Liver (tissue), 9 donors: Measurements from ENCODE around the gene FARP1. TPM values are rescaled to one million over a fixed set of nuclear protein-coding genes. Genes with fewer than 3 reads are reported as not detected.

ENCODE experiments used
- DNase-seq: peaks from one replicate; pipeline ENCODE4 v3.0.0-alpha.2; 2017; ENCODE audit warnings: low spot score
- H3K27ac ChIP-seq, 2 donors: one replicate each; pipeline ENCODE4 v1.7.0; 2013; ENCODE audit warnings: inconsistent platforms in 2 of 2, low read length in 2 of 2, control low read depth in 1 of 2, low read depth in 1 of 2, mild to moderate bottlenecking in 1 of 2
- H3K27me3 ChIP-seq, 4 donors: one replicate each; pipeline versions ENCODE4 v1.6.1 to v1.7.0; 2013; ENCODE audit warnings: low read length in 3 of 4, inconsistent platforms in 1 of 4, mild to moderate bottlenecking in 1 of 4, moderate library complexity in 1 of 4; ENCODE audit not compliant: control insufficient read depth in 4 of 4, insufficient read depth in 4 of 4
- H3K36me3 ChIP-seq, 4 donors: one replicate each; pipeline versions ENCODE4 v1.6.1 to v1.7.0; 2013; ENCODE audit warnings: low read length in 3 of 4, mild to moderate bottlenecking in 3 of 4, low read depth in 1 of 4, moderate library complexity in 1 of 4; ENCODE audit not compliant: control insufficient read depth in 4 of 4, insufficient read depth in 3 of 4
- H3K4me1 ChIP-seq, 4 donors: one replicate each; pipeline versions ENCODE4 v1.6.1 to v1.7.0; 2013; ENCODE audit warnings: low read length in 3 of 4, mild to moderate bottlenecking in 3 of 4, moderate library complexity in 1 of 4; ENCODE audit not compliant: control insufficient read depth in 4 of 4, insufficient read depth in 4 of 4
- H3K4me3 ChIP-seq, 3 donors: one replicate each; pipeline versions ENCODE4 v1.6.1 to v1.7.0; 2013; ENCODE audit warnings: low read length in 3 of 3, control low read depth in 1 of 3, low read depth in 1 of 3, mild to moderate bottlenecking in 1 of 3
- H3K9ac ChIP-seq, 2 donors: one replicate each; pipeline ENCODE4 v1.7.0; 2013; ENCODE audit warnings: low read length in 2 of 2, mild to moderate bottlenecking in 2 of 2, moderate library complexity in 2 of 2, control low read depth in 1 of 2, low read depth in 1 of 2
- H3K9me3 ChIP-seq, 4 donors: one replicate each; pipeline versions ENCODE4 v1.6.1 to v1.7.0; 2013; ENCODE audit warnings: low read length in 3 of 4; ENCODE audit not compliant: control insufficient read depth in 4 of 4
- EGR1 ChIP-seq, 2 donors: IDR thresholded peaks; 2 replicates each; pipeline ENCODE4 v1.6.1; 2016 to 2018; ENCODE audit warnings: antibody characterized with exemption in 2 of 2, low read depth in 2 of 2
- FOXA1 ChIP-seq: IDR thresholded peaks from 2 replicates; pipeline ENCODE4 v1.6.1; 2016; ENCODE audit warnings: antibody characterized with exemption
- FOXA2 ChIP-seq: IDR thresholded peaks from 2 replicates; pipeline ENCODE4 v1.6.1; 2016; ENCODE audit warnings: antibody characterized with exemption
- GABPA ChIP-seq, 2 donors: IDR thresholded peaks in 1 of 2; conservative IDR thresholded peaks in 1 of 2; 2 replicates each; pipeline ENCODE4 v1.6.1; 2016; ENCODE audit warnings: antibody characterized with exemption in 2 of 2, mild to moderate bottlenecking in 1 of 2, moderate library complexity in 1 of 2
- HNF4A ChIP-seq, 2 donors: conservative IDR thresholded peaks; 2 replicates each; pipeline ENCODE4 v1.6.1; 2016; ENCODE audit warnings: antibody characterized with exemption in 2 of 2, mild to moderate bottlenecking in 2 of 2
- HNF4G ChIP-seq: IDR thresholded peaks from 2 replicates; pipeline ENCODE4 v1.6.1; 2016; ENCODE audit warnings: antibody characterized with exemption
- JUND ChIP-seq, 2 donors: IDR thresholded peaks; 2 replicates each; pipeline ENCODE4 v1.6.1; 2016; ENCODE audit warnings: antibody characterized with exemption in 2 of 2
- NR2F2 ChIP-seq: IDR thresholded peaks from 2 replicates; pipeline ENCODE4 v1.6.1; 2016; ENCODE audit warnings: antibody characterized with exemption
- RAD21 ChIP-seq, 2 donors: IDR thresholded peaks; 2 replicates each; pipeline ENCODE4 v1.6.1; 2016; ENCODE audit warnings: antibody characterized with exemption in 2 of 2, mild to moderate bottlenecking in 2 of 2
- RXRA ChIP-seq, 2 donors: IDR thresholded peaks; 2 replicates each; pipeline ENCODE4 v1.6.1; 2017 to 2018; ENCODE audit warnings: antibody characterized with exemption in 2 of 2, mild to moderate bottlenecking in 1 of 2
- SP1 ChIP-seq: IDR thresholded peaks from 2 replicates; pipeline ENCODE4 v1.6.1; 2018; ENCODE audit warnings: antibody characterized with exemption, mild to moderate bottlenecking
- TAF1 ChIP-seq: conservative IDR thresholded peaks from 2 replicates; pipeline ENCODE4 v1.6.1; 2016; ENCODE audit warnings: antibody characterized with exemption, mild to moderate bottlenecking
- YY1 ChIP-seq: IDR thresholded peaks from 2 replicates; pipeline ENCODE4 v1.6.1; 2016; ENCODE audit warnings: antibody characterized with exemption, mild to moderate bottlenecking
- WGBS: extraction: QIAGEN DNeasy Blood & Tissue Kit; methylation state at CpG from one replicate; pipeline ENCODE4 v1.1.7; 2013; 5-methylcytosine and 5-hydroxymethylcytosine counted together
- polyA plus RNA-seq, 2 donors: library from polyadenylated mRNA; stranded (reverse) in 1 of 2; unstranded in 1 of 2; fragments of 200-250 nt in 1 of 2; fragments of >200 nt in 1 of 2; fragmentation: Nextera tagmentation in 1 of 2; extraction: Ambion mirVana in 1 of 2; gene quantifications; one replicate each; pipeline versions ENCODE4 v1.2.1 to v1.2.3, GENCODE V29; 2013 to 2015
- total RNA-seq, 2 donors: library from RNA; depleted of rRNA; stranded (reverse); fragments of >200 nt; gene quantifications; one replicate each; pipeline ENCODE4 v1.2.3, GENCODE V29; 2014
- TF ChIP-seq, protein P1 (sequence below): IDR thresholded peaks from 2 replicates; pipeline ENCODE4 v1.6.1; 2016; ENCODE audit warnings: antibody characterized with exemption
- TF ChIP-seq, protein P2 (sequence below): IDR thresholded peaks from 2 replicates; pipeline ENCODE4 v1.6.1; 2016; ENCODE audit warnings: antibody characterized with exemption, mild to moderate bottlenecking
- TF ChIP-seq, protein P3 (sequence below): IDR thresholded peaks from 2 replicates; pipeline ENCODE4 v1.6.1; 2016; ENCODE audit warnings: antibody characterized with exemption
- donor health status: healthy.
- donor health status: healthy.
- donor health status: healthy.
- donor health status: healthy.
- donor health status: healthy.

The FARP1 gene
- total and polyA plus RNA-seq, 4 donors = 28.4 to 62.6 (median 39.8) TPM

DNA sequence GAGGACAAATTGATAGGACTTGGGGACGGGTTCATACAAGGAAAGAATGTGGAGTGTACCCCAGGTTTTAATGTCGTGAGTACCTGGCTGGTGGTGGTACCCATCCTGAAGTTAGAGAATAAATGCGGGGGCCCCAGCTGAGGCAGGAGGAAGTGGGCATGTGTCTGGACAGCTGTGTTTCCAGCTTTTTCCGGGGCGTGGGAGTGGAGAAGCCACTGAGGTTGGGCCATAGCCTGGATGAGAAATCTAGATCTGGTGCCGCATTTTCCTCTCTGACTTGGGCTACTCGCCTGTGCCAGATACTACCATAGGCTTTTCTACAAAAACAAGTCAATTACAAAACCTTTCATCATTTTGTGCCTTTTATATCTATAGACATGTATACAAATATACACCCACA, 286.6 kb downstream of the FARP1 start:
- Histone ChIP-seq H3K9ac (no peak overlapping the region), H3K27ac (no peak overlapping the region), H3K27me3 (no peaks in the 10 kb centered on the region), H3K9me3 (no peaks in the 10 kb centered on the region), H3K4me1 (peaks cover 0 to 7% (median 2%) of the 10 kb centered on the region in 4 donors), H3K36me3 (peaks cover 0 to 40% (median 19%) of the 10 kb centered on the region in 4 donors), H3K4me3 (no peak overlapping the region)
- no peak for TF ChIP-seq TAF1
- TF ChIP-seq NR2F2 = no peak
- TF ChIP-seq, protein P1, sequence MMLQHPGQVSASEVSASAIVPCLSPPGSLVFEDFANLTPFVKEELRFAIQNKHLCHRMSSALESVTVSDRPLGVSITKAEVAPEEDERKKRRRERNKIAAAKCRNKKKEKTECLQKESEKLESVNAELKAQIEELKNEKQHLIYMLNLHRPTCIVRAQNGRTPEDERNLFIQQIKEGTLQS = no peak
- TF ChIP-seq, protein P2, sequence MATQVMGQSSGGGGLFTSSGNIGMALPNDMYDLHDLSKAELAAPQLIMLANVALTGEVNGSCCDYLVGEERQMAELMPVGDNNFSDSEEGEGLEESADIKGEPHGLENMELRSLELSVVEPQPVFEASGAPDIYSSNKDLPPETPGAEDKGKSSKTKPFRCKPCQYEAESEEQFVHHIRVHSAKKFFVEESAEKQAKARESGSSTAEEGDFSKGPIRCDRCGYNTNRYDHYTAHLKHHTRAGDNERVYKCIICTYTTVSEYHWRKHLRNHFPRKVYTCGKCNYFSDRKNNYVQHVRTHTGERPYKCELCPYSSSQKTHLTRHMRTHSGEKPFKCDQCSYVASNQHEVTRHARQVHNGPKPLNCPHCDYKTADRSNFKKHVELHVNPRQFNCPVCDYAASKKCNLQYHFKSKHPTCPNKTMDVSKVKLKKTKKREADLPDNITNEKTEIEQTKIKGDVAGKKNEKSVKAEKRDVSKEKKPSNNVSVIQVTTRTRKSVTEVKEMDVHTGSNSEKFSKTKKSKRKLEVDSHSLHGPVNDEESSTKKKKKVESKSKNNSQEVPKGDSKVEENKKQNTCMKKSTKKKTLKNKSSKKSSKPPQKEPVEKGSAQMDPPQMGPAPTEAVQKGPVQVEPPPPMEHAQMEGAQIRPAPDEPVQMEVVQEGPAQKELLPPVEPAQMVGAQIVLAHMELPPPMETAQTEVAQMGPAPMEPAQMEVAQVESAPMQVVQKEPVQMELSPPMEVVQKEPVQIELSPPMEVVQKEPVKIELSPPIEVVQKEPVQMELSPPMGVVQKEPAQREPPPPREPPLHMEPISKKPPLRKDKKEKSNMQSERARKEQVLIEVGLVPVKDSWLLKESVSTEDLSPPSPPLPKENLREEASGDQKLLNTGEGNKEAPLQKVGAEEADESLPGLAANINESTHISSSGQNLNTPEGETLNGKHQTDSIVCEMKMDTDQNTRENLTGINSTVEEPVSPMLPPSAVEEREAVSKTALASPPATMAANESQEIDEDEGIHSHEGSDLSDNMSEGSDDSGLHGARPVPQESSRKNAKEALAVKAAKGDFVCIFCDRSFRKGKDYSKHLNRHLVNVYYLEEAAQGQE = no peak
- no peak for TF ChIP-seq HNF4G
- no peak for TF ChIP-seq FOXA2
- TF ChIP-seq FOXA1 = no peak
- TF ChIP-seq RXRA (IDR thresholded peaks at IDR 0.05) = no peak
- TF ChIP-seq EGR1 (IDR thresholded peaks at IDR 0.05; ENCODE audit: low read depth in 2 of 2) = no peak
- TF ChIP-seq RAD21 (IDR thresholded peaks at IDR 0.05) = no peak
- no peak for TF ChIP-seq HNF4A (conservative IDR thresholded peaks at IDR 0.05)
- TF ChIP-seq SP1 = no peak
- TF ChIP-seq YY1 = no peak
- no peak for TF ChIP-seq GABPA (IDR thresholded peaks at IDR 0.05 in 1 of 2, conservative IDR thresholded peaks at IDR 0.05 in 1 of 2)
- TF ChIP-seq, protein P3, sequence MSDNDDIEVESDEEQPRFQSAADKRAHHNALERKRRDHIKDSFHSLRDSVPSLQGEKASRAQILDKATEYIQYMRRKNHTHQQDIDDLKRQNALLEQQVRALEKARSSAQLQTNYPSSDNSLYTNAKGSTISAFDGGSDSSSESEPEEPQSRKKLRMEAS = no peak
- no peak for DNase-seq
- WGBS = 92% methylated on average over 7 of the region's 7 CpGs

DNA sequence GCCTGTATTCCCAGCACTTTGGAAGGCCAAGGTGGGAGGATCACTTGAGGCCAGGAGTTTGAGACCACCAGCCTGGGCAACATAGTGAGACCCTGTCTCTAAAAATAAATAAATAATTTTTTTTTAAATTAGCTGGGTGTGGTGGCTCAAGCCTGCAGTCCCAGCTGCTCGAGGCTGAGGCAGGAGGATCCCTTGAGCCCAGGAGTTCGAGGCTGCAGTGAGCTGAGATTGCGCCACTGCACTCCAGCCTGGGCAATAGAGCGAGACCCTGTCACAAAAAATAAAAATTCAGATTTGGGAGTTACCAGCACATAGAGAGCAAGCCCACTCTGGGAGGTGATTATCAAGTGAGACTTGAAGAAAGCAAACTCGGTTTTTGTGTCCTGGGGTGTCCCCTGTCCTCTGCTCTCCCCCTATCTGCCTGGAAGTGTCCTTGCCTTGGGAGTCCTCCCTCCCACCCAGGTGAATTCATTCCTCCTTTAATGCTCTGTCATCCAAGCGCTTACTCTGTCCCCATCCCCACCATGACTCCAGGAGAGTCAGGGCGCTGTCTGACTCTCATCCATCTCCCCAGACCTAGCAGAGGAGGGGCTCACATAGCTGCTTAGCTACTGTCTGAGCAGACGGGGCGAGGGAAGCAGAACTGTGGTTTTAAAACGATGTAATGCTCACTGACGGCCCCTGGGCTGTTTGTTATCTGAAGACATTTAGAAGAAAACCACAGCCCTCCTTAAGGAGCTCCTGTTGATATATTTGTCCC, 287.3 kb downstream of the FARP1 start:
- H3K36me3 ChIP-seq = peaks cover 0 to 39% (median 17%) of the 10 kb centered on the region in 4 donors
- no peaks in the 10 kb centered on the region for H3K27me3 ChIP-seq
- DNase-seq = no peak
- no peaks in the 10 kb centered on the region for H3K9me3 ChIP-seq
- H3K4me3 ChIP-seq = no peak overlapping the region
- no peak overlapping the region for H3K9ac ChIP-seq
- WGBS = 84% methylated on average over 11 of the region's 11 CpGs
- TF ChIP-seq YY1 (no peak), TAF1 (no peak), JUND (IDR thresholded peaks at IDR 0.05) (no peak)
- TF ChIP-seq, protein P1 = no peak
- no peak overlapping the region for H3K27ac ChIP-seq
- H3K4me1 ChIP-seq = peaks cover 0 to 7% (median 2%) of the 10 kb centered on the region in 4 donors
